ENCODE data around the gene PPP3CA.

Gene PPP3CA

DNA sequence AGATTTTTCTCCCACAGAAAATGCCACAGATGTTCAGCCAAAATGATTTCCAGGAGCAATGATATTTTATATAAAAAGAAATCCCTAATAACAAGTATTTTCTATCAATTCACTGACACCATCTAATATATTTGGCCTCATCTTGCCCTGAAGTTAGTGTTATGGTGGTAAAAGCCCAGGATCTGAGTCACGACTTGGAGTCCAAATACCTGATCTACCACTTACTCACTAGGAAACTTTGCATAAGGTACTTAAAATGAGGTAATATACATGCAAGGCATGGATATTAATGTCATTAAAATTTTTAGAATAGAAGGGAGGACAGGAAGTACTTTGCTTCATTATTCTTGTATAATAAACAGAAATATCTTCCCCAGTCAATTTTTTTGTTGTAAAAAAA, 16.3 kb downstream of the PPP3CA start:
- DNase-seq (ENCODE audit: low read depth in 2 of 2): no peak

GRCh38 chr4:101329592-101329991, 17.7 kb downstream of the PPP3CA start:
- no peak for DNase-seq (ENCODE audit: low read depth in 2 of 2)

DNA sequence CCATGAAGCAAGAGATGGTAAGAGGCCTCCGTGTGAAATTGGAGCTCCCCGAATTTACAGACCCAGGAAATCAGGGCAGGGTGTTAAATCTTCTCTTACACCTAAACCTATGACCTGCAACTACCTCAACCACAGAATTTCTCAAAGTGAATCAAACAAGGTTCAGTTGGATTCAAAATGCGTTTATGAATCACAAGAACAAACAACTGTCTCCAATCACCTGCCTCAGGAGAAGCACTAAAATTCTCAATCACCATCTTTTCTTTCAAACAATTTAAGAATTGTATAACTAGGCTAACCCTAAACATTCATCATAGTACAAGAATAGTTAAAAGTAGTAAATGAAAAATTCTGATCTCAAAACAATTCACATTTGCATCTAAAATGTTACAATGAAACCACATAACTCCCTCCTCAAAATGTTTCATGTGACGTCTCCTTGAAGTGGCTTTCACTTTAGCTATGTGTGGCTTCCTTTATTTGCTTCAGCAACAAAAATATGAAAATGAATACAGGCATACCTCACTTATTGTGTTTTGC, 19.2 kb downstream of the PPP3CA start:
- DNase-seq (ENCODE audit: low read depth in 2 of 2): no peak

- no peak for DNase-seq (ENCODE audit: low read depth in 2 of 2)
These were observed 20.8 kb downstream of the PPP3CA start for GRCh38 chr4:101326576-101326975.

- no peak for DNase-seq (ENCODE audit: low read depth in 2 of 2)
These were observed 24.6 kb downstream of the PPP3CA start for GRCh38 chr4:101322743-101323142.

- no peak for DNase-seq (ENCODE audit: low read depth in 2 of 2)
These were observed 25.8 kb downstream of the PPP3CA start for GRCh38 chr4:101321481-101322042.

- no peak for DNase-seq (ENCODE audit: low read depth in 2 of 2)
These were observed 31.5 kb downstream of the PPP3CA start for GRCh38 chr4:101315786-101316185.

DNA sequence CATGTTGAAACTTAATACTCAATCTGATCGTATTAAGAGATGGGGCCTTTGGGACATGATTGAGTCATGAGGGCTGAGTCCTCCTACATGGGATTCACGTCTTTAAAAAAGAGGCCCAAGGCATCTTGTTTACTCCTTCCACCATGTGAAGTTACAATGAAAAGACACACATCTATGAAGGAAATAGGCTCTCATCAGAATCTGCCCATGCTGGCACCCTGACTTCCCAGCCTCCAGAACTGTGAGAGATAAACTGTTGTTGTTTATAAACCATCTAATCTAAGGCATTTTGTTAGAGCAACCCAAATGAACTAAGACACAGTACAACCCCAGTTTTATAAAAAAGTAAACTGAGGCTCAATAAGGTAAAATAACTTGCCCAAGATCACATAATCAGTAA, 32.3 kb downstream of the PPP3CA start:
- no peak for DNase-seq (ENCODE audit: low read depth in 2 of 2)

DNA sequence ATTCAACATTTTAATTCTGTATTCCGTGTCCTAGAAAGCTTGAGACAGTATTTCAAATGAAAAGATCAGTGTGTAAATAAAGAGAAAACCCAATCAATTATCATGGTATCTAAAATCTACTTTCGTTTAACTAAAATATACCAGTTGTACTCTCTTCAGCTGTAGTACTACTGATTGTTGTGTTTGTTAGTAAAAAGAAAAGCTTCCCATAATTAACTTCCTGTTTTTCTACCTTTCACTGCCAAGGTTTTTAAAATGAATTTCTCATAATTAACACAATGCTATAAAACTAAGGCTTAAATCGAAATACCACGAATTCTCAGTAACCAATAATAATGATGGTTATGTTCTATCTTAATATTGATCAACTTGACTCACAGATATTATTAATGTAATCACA, 37.4 kb downstream of the PPP3CA start:
- DNase-seq (ENCODE audit: low read depth in 2 of 2): no peak

DNA sequence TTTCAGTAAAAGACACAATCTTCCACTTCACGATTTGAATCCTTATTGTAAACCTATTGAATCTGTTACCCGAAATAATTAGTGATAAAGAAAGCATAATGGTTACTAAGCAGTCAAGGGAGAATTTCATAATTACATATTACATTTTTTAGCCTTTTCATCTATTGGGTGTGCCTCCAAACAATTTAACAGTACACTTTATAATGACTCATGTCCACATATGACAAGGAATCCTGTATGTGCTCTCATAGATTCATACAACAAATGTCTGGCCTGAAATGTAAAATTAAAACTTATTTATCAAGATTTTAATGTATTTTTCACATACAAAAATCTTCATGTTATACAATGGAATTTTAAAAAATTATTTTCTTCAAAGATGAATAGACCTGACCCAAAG, 39.4 kb downstream of the PPP3CA start:
- no peak for DNase-seq (ENCODE audit: low read depth in 2 of 2)

GRCh38 chr4:101306764-101307615, 40.3 kb downstream of the PPP3CA start:
- DNase-seq (ENCODE audit: low read depth in 2 of 2): no peak

GRCh38 chr4:101306225-101306624, 41.1 kb downstream of the PPP3CA start:
- DNase-seq (ENCODE audit: low read depth in 2 of 2): no peak

DNA sequence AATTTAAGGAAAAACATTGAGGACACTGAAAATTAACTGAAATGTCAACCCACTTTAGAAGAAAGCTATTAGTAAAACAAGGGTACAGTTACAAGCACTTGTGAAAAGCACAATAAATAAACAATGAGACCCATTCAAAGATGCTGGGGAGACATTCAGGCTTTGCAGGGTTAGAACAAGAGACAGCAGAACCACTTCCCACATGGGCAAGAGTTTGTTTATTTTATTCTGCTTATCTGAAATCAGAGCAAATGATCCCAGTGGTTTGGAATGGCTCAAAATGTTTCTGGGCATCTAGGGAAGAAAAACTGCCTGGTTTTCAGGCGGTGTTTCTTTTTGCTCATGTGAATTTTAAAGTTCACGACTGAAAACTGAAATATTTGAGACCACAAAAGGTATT, 42.4 kb downstream of the PPP3CA start:
- no peak for DNase-seq (ENCODE audit: low read depth in 2 of 2)

GRCh38 chr4:101299899-101300540, 47.3 kb downstream of the PPP3CA start:
- DNase-seq (ENCODE audit: low read depth in 2 of 2): no peak

GRCh38 chr4:101299021-101299420, 48.3 kb downstream of the PPP3CA start:
- DNase-seq (ENCODE audit: low read depth in 2 of 2): no peak

- no peak for DNase-seq (ENCODE audit: low read depth in 2 of 2)
These were observed 51.6 kb downstream of the PPP3CA start for GRCh38 chr4:101295691-101296090.

- no peak for DNase-seq (ENCODE audit: low read depth in 2 of 2)
These were observed 52.7 kb downstream of the PPP3CA start for GRCh38 chr4:101294597-101294996.

GRCh38 chr4:101292901-101293300, 54.4 kb downstream of the PPP3CA start:
- no peak for DNase-seq (ENCODE audit: low read depth in 2 of 2)

DNA sequence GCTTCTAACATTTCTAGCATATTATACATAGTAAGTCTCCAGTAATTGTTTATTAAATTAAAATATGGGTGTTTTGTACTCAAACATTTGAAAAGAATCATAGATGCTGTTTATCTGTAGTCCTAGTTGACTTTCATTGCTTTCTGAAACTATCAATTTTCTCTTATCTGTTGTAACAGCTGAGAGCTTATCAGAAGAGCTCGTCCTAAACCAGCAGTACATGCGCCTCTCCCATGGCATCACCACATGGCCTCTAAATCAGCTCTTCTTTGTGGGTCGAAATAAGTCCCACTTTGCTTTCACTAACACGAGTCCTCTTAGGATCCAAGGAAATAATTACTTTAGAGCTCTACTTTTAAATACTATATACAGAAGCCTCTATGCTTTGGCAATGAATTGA, 55.1 kb downstream of the PPP3CA start:
- no peak for DNase-seq (ENCODE audit: low read depth in 2 of 2)

DNA sequence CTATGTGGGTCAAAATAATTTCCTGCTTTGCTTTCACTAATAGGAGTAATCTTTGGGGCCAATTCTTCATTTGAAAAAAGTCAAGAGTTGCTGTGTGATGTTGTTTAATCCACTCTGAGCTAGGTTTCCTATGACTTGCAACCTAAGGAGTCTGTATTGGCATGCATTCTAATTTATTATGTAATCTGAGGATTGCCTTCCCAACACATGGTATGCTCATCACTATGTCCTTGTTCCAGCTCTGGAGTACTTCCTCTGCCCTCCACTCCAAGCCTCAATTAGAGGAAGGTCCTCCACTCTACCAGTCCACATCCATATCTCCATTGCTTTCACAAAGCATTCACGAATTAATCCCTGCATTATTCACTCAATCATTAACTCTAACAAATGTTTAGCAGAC, 56.1 kb downstream of the PPP3CA start:
- no peak for DNase-seq (ENCODE audit: low read depth in 2 of 2)

GRCh38 chr4:101290654-101291053, 56.7 kb downstream of the PPP3CA start:
- DNase-seq (ENCODE audit: low read depth in 2 of 2): no peak

DNA sequence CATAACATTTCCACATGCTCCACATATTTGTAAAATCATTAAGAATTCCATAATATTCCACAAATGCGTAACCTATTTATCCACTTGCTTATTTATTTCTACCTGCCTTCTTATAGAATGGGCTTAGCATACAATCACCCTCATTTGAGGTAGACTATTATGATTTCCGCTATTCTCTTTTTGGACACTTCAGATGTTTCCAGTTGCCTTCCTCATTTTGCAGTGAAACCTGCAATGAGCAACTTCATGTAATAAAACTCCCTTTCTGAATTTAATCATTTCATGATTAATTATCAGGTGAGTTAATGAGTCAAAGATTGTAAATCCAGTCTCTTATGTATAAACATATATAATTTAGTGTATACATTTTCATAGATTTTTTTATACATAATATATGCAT, 58.0 kb downstream of the PPP3CA start:
- no peak for DNase-seq (ENCODE audit: low read depth in 2 of 2)
